GM21447 (cell line): ENCODE results near the gene PKP3.
"Not testable (repeated sequence)": the region's sequence is repeated elsewhere in the genome, so short reads cannot be mapped to it uniquely, and the experiment has no call there.

Experiments
- ATAC-seq: cut with Tn5 transposase; IDR thresholded peaks from one replicate; pipeline ENCODE4 v1.9.1; 2021; ENCODE audit not compliant: unreplicated experiment

PKP3 gene

GRCh38 chr11:420911-421321, 26.9 kb downstream of the PKP3 start:
- no peak for ATAC-seq

DNA sequence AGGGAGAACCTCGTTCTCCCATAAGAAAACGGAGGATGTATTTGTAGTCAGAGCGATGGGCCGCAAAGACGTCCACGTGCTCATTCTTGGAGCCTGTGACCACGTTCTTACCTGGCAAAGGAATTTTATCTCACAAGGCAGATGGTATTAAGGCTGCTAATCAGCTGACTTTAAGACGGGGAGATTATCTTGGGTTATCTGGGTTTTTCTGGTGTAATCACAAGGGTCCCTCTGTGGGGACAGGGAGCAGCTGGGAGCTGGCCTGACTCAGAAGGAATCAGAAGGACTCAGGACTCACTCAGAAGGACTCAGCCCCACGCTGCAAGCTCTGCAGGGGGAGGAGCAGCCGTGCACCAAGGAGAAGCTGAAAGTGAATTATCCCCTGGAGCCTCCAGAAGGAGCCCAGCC, 28.2 kb downstream of the PKP3 start:
- ATAC-seq = no peak

DNA sequence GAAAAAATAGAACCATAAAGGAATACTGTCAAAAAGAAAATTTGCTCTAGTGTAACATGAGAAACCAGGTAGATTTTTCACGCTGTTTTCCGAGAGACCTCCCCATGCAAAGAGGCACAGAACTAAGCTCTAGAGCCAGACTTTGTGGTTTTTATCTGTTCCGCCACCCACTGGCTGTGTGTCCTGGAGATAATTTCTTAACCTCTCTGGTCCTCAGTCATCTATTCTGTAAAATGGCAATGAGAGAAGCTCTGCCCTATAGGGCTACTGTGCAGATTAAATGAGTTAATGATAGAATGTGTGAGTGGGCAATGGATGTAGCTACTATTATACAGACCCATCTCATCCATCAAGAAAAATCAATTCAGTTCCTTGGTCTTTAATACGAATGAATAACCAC, 30.2 kb downstream of the PKP3 start:
- no peak for ATAC-seq

- ATAC-seq = not testable (repeated sequence)
Measured at GRCh38 chr11:424766-425165, 30.8 kb downstream of the PKP3 start.

DNA sequence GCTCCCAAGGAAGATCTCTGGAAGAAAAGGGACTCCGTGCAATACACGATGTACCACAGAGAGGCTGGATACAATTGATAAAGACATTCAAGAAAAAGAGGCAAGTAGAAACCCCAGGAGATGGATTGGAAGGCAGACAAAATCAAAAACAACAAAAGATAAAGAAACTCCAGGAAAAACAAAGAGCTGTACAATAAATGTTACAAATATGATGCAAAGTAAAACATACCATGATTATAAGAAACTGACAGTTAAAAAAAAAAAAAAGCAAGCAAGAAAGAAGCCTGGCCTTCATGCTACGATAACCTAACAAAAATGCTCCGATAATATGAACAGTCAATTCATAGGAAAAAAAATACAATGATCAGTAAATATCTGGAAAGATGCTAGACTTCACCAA, 31.3 kb downstream of the PKP3 start:
- no peak for ATAC-seq

- ATAC-seq = no peak
Measured at GRCh38 chr11:426851-427250, 32.8 kb downstream of the PKP3 start.

- no peak for ATAC-seq
Measured at GRCh38 chr11:428295-428694, 34.3 kb downstream of the PKP3 start.

GRCh38 chr11:429391-429790, 35.4 kb downstream of the PKP3 start:
- ATAC-seq = no peak

GRCh38 chr11:429931-430456, 36.0 kb downstream of the PKP3 start:
- ATAC-seq = no peak

GRCh38 chr11:431921-432320, 37.9 kb downstream of the PKP3 start:
- ATAC-seq = no peak

- ATAC-seq = no peak
Measured at GRCh38 chr11:432501-433100, 38.6 kb downstream of the PKP3 start.

DNA sequence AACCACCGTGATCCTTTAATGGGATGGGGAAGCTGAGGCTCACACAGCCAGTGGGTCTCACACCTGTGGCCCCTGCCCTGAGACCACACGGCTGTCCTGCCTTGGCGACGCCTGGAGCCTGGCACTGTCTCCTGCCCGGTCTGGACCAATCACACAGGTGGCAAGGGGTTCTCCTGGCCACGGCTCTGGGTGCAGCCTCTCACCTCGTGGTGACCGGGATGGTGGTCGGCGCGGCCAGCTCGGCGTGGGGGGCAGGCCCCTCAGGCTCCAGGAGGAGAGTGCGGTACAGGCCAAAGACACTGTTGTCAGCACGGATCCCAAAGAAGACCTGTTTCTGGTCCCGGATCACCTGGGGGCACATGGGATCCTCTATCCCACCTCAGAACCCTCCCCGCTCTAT, 39.1 kb downstream of the PKP3 start:
- ATAC-seq = no peak

DNA sequence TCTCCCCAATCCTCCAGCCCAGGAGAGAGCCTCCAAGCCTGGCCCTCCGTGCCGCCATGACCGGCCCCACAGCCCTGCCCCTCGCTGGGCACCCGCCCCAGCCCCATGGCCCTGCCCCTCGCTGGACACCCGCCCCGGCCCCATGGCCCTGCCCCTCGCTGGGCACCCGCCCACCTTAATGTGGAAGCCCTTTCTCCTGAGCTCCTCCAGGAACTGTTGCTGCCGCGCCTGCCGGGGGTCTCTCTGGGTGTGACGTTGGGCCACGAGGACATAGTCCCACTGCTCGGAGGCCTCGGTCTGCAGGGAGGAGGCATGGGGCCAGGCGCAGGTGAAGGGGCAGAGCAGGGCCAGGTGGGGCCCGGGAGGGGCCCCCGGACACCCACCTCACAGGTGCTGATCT, 39.6 kb downstream of the PKP3 start:
- no peak for ATAC-seq

DNA sequence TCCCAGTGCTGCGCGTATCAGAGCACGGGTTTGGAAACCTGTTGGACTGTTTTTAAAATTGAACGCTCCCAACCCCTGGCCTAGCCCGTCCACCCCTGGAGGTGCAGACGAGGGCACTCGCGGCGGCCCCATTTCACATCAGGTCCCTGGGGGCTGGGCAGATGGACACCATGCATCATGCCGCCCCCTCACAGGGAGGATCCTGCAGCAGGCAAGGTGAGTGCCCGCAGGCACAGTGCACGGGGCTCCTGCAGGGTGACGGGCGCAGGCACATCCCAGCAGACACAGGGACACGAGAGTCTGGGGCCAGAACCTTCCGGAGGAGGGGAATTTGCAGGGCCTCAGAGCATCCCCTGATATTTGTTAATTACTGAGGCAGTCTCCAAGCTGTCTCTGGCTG, 40.5 kb downstream of the PKP3 start:
- ATAC-seq = no peak

DNA sequence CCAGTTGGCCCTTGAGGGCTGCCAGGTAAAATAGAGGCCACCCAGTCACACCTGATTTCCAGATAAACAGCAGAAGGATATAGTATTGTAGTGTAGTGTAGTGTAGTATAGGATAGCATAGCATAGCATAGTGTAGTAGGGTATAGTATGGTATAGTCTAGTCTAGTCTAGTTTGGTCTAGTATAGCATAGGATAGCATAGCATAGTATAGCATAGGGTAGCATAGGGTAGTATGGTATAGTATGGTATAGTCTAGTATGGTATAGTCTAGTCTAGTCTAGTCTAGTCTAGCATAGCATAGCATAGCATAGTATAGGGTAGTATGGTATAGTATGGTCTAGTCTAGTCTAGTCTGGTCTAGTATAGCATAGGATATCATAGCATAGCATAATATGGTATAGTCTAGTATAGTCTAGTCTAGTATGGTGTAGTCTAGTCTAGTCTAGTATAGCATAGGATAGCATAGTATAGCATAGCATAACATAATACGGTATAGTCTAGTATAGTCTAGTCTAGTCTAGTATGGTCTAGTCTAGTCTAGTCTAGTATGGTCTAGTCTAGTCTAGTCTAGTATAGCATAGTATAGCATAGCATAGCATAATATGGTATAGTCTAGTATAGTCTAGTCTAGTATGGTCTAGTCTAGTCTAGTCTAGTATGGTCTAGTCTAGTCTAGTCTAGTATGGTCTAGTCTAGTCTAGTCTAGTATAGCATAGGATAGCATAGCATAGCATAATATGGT, 41.2 kb downstream of the PKP3 start:
- ATAC-seq = not testable (repeated sequence)

GRCh38 chr11:437228-437870, 43.3 kb downstream of the PKP3 start:
- ATAC-seq = no peak

DNA sequence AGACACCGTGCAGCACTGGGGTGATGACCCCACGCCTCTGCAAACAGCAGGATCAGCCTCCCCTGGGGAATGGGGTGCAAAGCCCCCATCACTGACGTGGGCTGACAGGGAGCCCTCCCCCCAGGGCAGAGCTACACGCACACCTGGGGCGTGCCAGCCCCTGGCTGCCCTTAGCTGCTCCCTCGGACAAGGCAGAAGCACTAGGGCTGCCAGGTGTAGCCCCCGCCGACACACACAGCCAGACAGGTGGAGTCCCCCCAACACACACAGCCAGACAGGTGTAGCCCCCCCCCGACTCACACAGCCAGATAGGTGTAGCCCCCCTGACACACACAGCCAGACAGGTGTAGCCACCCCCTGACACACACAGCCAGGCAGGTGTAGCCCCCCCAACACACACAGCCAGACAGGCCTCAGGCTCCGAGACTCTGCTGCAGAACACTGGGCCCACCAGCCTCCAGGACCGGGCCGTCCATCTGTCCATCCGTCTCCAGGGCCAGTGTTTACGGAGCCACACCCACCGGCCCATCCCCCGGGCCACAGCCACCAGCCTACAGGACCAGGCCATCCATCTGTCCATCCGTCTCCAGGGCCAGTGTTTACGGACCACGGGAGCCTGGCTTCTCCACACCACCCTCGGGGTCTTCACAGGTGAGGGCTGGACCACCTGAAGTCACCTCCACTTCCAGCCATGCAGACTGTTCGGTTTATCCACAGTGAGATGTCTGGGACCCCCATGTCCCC, 44.3 kb downstream of the PKP3 start:
- no peak for ATAC-seq

- ATAC-seq = no peak
Measured at GRCh38 chr11:439315-440064, 45.5 kb downstream of the PKP3 start.

- no peak for ATAC-seq
Measured at GRCh38 chr11:440065-441042, 46.3 kb downstream of the PKP3 start.

- ATAC-seq = no peak
Measured at GRCh38 chr11:441043-441417, 47.0 kb downstream of the PKP3 start.
